ENCODE results near the gene ZACN.
"Not testable (repeated sequence)": the region's sequence is repeated elsewhere in the genome, so short reads cannot be mapped to it uniquely, and the experiment has no call there.

The ZACN gene

DNA sequence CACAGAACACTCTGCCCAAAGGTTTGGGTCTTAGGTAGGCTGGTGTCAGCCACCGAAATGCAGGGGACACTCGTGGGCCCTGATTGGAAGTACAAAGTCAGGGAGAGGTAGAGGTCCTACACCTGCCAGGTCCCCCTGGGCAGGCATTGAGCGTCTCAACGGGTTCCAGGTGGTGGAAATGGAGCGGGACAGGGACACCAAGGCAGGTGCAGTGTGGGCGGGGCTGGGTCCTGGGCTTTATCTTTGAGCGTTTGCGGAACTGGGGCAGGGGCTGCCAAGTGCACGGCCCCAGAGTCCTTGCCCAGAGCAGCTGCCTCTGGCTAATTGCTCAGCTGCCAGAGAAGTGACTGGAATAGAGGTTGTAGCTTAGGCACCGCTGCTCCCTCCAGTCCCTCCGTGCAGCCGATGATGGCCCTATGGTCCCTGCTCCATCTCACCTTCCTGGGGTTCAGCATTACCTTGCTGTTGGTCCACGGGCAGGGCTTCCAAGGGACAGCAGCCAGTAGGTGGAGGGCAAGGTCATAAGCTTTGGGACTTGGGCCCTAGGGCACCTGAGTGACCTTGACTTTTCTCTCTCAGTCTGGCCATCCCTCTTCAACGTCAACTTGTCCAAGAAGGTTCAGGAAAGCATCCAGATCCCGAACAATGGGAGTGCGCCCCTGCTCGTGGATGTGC is at the start of gene ZACN:
Gene ZACN, plus strand, starts transcription at position 323 of the 675 bp plus-strand sequence. Its CDS starts 83 bp downstream, at position 406.
- no peak for DNase-seq

DNA sequence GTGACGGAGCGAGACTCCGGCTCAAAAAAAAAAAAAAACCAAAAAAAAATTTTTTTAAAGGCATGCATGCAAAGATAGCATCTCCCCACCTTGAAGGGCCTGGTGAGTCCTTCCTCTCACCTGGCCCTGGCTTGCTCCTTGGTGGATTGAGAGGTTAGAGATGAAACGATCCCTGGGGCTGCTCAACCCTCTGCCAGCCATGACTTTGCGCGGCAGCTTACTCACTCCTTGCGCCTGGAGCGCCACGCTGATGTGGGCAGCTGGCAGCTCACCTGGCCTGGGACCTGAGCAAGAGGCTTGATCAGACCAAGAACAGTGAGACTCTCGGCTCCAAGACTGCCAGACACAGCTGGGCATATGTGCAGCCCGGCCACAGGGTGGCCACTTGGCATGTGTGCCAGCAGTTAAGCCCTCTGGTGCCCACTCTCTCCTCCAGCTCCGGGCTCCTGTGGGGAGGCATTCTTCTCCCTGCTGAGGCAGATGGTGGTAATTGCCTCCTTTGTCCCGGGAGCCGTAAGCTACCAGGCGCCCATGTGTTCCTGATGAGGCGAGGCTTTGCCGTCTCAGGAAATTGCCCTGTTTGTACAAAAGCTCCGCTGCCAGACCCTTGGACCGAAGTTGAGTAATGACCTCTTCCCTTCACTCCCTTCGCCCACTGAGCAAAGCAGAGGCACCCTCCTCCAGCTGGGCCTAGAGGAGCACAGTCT is 46.8 kb upstream of the ZACN start:
- no peak for DNase-seq

DNA sequence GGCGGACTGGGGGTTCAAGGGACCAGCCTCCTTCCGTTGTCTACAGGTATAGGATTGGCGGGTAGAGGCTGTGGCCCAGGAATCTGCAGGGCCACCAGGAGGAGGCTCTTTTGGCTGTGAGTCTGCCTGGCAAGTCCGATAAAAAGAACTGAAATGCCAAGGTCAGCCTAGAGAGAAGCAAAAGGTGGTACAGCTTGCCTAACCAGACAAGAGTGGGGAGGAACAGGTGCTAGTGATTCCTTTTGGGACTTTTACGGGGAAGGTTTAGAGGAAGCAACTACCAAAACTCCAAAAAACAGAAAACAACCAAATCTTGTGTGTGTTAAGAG is 46.2 kb upstream of the ZACN start:
- no peak for DNase-seq

DNA sequence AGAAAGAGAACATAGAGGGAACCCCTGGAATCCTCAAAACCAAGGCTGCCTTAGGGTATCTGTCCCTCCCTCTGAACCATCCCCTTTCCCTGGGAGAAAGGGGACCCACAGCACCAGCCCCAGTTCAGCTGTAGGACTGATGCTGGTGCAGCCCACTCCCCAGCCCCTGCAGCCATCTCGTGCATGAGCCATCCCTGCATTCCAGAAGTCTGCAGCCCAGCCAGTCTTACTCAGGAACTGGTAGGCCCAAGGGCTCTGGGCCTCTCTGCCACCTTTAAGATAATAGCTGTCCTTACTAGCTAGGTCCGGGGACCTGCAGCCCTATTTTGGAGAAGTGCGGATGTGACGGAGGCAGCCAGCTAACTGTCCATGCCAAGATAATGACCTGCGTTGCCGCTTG is 45.8 kb upstream of the ZACN start:
- no peak for DNase-seq

DNA sequence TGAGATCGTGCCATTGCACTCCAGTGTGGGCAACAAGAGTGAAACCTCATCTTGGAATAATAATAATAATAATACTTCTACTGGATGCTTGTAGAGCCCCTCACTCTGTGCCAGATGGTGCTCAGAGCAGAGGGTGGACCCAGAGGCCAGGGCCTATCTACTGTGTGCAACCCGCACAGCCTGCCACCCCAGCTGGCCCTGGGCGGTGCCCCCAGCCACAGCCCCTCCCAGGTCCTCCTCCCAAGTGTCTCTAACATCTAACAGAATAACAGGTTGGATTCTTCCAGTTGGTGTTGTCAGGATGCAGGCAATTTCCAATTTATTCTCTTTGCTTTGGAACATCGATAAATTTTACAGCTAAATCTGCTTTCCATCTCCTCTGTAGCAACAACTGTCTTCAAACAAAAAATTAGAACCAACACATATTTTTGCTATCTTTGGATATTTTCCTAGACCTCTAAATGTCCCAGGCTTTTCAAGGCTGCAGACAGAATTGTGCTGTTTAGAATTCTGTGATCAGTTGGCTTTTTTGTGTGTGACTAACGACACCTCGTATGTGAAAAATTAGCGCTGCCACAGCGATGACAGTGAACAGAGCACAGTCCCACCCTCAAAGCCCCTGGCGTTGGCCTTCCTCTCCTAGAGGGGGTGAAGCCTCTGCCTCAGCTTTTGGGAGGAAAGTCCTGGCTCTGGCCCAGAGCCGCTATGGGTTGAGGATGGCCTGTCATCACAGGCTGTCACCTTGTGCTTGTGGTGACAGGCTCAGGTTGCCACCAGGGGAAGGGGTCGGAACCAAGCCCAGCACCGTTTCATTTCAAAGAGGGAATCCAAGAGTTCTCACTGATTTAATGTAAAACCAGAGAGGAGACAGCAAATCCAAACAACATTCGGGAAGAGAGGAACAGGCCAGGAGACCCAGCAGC is 44.3 kb upstream of the ZACN start:
- DNase-seq, result no peak

DNA sequence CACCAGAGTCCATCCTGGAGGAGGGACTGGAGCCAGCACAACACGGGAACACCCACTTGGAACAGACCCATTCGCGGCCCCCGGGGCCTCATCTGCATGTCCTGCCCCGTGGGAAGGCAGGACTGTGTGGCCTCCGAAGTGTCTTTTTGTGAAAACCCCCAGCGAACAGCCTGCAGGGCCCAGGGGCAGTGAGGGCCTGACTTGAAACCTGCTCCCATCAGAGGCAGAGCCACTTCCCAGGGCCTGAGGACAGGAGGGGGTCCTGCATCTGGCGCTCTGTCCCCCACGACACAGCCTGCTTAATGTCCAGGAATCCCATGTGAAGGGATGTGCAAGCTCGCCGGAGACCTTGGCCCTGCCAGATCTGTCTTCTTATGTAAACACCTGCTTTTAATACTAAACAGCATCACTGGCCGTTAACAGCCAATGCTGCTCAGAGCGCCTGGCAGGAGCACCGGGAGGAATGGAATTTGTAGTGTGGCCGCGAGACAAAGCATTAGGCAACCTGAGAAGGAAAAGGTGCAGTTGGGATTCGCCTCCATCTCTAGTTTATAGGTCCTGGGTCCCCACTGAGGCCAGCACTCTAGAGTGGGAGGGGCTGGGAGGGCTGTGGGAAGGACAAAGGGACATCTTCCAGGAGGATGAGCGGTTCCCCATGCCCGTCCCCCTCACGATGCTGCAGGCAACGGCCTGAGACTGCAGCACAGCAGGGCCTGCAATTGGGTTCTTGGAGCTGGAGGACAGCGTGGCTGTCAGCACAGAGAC is 42.3 kb upstream of the ZACN start:
- DNase-seq, result no peak

DNA sequence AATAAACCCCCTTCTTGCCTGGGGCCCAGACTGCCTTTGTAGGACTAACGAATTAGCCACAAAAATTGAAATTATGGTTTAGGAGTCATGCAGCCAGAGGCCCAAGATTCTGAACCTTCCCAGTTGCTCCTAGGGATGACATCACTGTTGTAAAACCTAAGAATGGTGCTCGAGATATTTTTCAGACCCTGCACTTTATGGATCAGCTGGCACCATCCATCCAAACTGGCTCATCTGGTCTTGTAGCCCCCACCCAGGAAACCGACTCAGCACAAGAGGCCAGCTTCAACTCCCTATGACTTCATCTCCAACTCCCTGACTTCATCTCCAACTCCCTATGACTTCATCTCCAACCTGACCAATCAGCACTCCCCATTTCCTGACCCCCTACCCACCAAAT is 40.9 kb upstream of the ZACN start:
- no peak for DNase-seq

DNA sequence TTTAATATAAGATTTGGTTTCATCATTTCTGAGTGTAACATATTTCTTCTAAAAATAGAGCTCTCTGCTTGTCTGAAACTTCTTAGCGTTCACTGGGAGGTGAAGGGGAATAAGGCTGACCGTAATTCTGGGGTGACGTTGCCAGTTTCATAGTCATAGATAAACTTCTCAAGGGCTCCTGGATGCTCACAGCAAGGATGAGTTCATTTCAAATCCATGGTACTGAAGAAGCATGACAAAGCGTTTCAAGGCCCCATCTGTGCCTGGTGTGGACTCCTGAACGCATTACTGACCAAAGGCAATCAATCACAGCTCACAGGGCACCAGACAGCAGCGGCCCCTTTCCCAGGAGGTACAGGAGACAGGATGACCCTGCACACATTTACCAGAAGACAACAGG is 39.9 kb upstream of the ZACN start:
- DNase-seq, result no peak

DNA sequence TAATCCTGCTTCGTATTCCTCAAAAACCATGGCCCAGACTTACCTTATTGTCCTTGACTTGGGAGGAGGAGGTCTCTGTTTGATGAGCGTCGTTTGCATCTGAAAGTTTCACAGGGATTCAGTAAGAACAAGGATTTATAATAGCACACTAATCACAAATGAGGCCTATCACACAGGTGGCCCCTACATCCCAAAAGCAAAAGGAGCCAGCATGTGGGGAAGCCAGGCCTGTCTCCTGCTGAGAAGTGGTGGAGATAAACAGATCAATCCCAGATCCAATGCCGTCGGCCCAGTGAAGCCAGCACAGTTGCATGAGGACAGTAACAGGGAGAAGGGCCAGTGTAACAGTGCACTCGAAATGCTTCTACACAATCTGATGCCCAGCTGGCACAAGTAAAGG is 38.6 kb upstream of the ZACN start:
- DNase-seq, result no peak

DNA sequence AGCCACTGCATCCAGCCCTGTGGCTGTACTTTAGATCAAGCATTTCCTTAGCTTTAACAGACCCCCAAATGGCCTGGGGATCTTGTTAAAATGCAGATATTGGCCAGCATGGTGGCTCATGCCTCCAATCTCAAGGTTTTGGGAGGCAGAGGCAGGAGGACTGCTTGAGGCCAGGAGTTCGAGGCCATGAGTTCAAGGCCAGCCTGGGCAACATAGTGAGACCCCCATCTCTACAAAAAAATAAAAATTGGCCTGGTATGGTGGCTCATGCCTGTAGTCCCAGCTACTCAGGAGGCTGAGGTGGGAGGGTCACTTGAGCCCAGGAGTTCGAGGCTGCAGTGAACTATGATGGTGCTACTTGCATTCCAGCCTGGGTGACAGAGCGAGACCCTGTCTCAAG is 36.1 kb upstream of the ZACN start:
- not testable (repeated sequence) for DNase-seq

DNA sequence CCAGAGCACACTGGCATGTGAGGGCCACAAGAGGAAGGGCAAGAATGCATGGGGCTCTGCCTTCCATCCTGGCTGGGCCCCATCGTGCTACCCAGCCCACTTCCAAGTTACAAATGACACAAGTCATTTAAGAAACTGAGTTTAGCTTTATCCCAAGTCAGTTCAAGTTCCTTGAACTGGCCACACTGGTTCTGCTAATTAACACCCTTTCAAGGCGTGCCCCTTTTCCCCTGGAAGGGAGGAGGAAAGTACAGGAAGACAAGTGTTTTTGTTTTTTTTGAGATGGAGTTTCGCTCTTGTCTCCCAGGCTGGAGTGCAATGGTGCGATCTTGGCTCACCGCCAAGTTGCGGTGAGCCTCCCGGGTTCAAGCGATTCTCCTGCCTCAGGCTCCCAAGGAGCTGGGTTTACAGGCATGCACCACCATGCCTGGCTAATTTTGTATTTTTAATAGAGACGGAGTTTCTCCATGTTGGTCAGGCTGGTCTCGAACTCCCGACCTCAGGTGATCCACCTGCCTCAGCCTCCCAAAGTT is 34.4 kb upstream of the ZACN start:
- DNase-seq, result not testable (repeated sequence)

DNA sequence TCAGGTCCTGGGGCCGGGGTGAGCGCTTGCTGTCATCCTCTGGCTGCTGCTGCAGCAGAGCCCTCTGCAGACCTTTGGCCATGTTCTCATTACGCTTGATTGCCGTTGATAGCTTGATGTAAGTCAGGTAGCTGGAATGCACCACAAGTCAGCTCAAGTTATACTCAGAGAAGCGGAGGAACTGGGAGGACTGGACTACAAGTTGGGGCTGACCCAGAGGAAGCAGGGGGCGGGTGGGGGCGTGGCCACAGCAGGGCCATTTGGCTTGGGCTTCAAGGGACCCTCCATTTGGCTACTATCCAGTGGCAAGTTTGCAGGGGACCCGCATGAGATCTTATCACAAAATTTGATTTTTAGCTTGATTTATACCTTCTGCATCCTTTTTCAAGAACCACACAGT is 32.9 kb upstream of the ZACN start:
- DNase-seq, result no peak

DNA sequence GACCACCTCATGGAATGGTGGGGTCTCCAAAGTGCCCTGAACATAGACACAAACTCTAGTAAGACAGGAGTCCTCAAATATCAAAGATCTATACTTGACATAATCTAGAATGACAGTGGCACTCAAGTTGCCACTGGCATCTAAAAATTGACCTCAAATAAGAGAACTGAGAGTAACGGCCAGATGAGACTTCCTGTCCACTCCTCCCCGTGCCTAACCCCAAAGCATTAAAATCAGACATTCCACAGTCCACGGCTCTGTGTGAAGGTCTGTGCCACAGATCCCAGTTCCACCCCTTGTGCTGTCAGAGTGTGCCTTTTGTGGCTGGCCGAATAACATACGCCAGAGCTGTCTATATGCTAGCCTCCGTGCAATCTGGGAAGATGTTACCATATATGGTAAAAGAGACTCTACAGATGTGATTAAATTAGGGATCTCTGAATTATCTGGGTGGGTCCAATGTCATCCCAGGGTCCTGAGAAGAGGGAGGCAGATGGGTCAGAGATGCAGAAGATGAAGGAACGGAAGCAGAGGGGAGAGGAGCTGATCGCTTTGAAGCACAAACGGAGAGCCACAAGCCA is 30.9 kb upstream of the ZACN start:
- DNase-seq, result no peak

DNA sequence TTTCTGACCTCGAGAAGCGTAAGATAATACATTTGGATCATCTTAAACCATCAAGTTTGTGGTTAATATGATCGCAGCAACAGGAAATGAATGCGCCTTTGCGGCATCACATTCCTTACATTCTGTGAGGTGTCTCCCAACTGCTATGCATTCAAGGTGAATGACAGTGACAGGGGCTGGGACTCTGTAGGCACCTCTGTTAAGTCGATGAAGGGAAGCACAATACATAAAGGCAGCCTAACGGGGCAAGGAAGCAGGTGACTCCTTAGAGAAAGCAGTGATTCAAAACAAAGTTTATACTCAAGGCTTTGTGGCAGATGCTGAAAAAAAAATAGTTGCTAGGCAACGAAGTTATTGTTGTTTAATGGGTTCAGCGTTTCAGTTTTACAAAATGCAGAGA is 30.3 kb upstream of the ZACN start:
- no peak for DNase-seq

DNA sequence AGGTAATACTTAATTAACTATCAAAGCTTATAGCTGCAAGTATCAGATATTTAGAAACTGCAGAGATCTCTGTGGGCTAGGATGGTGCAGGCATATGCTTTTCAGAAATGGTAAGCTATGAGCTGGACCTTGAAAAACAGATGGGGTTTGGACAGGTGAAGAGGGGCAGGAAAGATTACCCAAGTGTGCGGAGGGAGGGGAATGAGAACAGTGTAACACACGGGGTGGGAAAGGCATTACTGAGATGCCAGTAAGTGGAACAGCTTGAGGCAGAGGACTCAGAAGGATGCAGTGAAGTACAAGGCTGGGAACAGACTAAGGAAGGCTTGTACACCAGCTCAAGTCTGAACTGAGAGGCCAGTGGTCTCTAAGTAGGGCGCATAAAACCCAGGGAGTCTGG is 29.7 kb upstream of the ZACN start:
- no peak for DNase-seq

DNA sequence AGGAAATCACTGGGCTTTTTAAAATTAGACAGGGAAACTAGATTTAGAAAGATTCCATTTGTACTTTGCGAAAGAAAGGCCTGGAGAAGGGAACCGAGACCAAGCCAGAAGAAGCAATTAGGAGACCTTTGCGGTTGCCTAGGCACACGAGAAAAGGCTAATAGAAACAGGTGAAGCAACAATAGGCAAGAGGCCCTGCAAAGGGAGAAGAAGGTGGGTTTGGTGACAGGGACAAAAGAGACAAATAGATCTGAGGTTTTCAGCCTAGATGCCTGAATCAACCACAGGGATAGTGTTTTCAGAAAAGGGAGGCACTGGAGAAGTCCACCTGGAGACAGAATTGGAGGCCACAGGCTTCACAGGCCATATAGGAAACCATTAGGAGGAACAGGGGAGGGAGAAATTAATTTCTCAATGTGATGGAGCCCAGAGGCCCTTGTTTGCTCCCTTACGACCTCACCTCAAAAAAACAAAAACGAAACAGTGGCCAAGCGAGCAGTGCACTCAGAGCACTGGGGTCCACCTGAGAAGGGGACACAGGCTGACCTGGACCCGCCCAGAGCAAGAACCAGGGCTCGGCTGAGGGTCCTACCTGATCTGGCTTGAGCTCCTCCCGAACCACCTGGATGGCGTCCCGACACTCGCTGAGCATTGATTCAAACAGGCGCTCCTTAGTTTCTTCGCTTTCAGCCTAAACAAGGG is 29.0 kb upstream of the ZACN start:
- no peak for DNase-seq

DNA sequence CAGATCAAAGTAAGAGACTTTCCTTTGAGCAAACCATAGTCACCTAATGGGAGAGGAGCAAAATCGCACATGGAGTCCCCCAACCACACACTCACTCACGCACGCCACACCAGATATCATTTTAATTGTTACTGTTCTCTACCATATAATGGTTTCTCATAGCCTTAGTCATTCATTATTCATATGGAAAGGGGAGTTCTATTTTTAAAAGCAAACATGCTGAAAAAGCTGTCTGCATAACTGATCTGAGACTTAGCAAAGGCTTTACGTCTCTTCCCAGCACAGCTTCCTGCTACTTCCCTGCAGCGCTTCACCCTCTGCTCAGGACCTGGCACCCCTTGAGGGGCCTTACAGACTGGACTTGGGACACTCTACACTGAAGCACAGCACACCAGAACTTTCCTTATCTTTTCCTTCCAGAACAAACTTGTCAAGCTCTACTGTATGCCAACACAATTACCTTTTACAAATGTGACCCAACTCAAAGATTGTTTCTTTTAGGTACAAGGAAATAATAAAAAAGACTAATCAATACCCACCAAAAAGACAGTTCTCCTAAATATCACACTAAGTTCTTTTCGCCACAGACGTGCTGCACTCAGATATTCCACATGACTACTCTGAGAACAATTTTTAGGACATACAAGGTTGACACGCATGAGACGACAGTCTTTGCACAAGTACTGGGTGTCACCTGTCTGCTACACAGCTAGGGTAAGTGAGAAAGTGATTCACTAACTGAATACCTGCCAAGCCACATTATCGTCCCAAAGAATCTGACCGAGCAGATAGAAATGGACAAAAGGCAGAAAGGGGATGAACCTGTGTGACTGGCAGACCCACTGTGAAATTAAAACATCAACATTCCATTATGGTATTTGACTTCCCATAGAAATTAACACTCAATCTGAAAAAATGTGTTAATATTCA is 28.2 kb upstream of the ZACN start:
- DNase-seq, result no peak

DNA sequence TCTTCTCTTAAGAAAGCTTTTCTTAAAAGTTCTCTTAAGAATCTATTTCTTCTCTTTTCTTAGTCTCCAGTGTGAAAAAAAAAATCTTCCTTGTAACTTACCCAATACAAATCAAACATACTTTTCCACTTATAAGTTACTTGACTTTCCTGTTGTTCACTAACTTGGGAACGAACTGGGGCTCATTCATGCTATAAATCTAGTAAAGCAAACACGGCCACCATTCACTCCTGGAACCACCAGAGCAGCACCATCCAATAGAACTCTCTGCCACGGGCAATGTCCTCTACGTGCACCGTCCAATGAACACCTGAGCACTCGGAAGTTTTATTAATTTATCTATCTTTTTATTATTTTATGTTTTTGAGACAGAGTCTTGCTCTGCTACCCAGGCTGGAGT is 27.4 kb upstream of the ZACN start:
- no peak for DNase-seq

DNA sequence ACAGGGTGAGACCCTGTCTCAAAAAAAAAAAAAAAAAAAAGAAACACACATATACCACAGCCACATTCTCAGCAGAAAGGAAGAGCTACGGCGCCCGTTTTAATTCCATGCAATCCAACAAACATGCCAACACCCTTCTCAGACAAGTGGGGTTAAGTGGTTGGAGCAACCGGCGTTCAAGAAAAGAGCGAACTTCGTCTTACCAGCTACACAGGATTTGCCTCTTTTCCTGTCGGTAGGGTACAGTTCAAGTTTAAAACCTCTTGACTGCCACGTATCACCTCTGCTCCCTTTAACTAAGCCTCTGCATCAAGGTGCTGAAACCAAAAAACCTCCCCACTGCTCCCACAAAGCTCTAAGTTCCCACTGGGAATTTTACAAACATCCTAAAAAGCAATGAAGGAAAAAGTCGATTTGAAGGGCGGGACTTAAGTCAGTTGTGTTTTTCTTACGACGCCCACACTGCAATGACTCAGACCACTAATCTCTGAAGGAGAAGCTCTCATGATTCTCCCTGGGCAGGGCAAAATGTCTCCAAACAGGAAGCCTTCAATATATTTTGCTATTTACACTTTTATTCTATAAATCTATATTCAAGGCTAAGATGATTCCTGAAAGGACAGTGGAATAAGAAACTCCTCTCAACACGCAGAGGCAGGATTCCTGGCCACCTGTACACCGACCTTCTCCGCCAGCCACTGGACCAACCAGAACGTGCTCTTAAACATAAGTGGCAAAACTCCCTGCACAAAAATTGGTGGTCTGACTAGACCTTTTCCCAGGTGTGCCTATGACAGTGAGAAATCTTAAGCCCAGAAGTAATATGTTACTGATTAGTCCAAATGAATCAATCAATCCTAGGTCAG is 25.5 kb upstream of the ZACN start:
- DNase-seq, result no peak

DNA sequence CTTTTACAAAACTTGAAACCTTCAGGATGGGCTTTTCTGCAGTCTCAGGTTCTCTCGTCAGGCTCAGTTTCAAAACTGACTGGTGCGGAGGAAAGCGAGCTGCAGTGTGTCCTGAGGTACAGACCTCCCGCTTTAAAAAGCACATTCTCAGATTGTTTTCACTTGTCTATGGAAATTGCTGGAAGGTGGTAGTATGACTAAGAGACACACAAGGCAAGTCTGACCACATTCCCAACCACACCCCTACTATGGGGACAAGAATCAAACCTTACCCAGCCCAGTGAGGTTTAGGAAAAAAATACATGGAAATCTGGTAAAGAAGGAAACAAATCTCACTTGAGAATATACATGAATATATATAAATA is 24.9 kb upstream of the ZACN start:
- DNase-seq, result no peak
